Adrenal gland (tissue), 5 donors: ENCODE data around the gene CDK5RAP2.

Source experiments
- CTCF ChIP-seq, 6 experiments: fragments of 450-650 bp in 4 of 6; fragments of 200-600 bp in 2 of 6; sonication (generic) in 1 of 6; IDR thresholded peaks; 1 replicate in 5 of 6; 2 replicates in 1 of 6; pipeline versions ENCODE4 v1.5.1 to v1.8.0; 2016 to 2021; ENCODE audit warnings: antibody characterized with exemption in 6 of 6, mild to moderate bottlenecking in 2 of 6, moderate library complexity in 1 of 6
- POLR2A ChIP-seq, 2 donors: fragments of 450-650 bp; IDR thresholded peaks; one replicate each; pipeline ENCODE4 v1.6.1; 2017; ENCODE audit warnings: antibody characterized with exemption in 2 of 2, mild to moderate bottlenecking in 2 of 2, moderate library complexity in 1 of 2
- donor health status: DM: no; HTN: no; CAD: no.

GRCh38 chr9:120383999-120384924 is 195.7 kb downstream of the CDK5RAP2 start:
- TF ChIP-seq CTCF (IDR thresholded peaks at IDR 0.05) (no peak), POLR2A (IDR thresholded peaks at IDR 0.05) (no peak)
